Ishikawa (cell line): ENCODE measurements around the gene DCAF4.

Experiments used
- CEBPB ChIP-seq: IDR thresholded peaks from 2 replicates; pipeline ENCODE4 v1.6.1; 2012
- EGR1 ChIP-seq: IDR thresholded peaks from 2 replicates; pipeline ENCODE4 v1.6.1; 2012
- FOXM1 ChIP-seq: IDR thresholded peaks from 2 replicates; pipeline ENCODE4 v1.6.1; 2012; ENCODE audit warnings: low read depth, borderline replicate concordance
- MAX ChIP-seq: IDR thresholded peaks from 2 replicates; pipeline ENCODE4 v1.6.1; 2012
- REST ChIP-seq: IDR thresholded peaks from 2 replicates; pipeline ENCODE4 v1.6.1; 2012; ENCODE audit warnings: low read depth, mild to moderate bottlenecking
- TAF1 ChIP-seq: IDR thresholded peaks from 2 replicates; pipeline ENCODE4 v1.6.1; 2012; ENCODE audit warnings: low read depth, mild to moderate bottlenecking
- YY1 ChIP-seq: IDR thresholded peaks from 2 replicates; pipeline ENCODE4 v1.6.1; 2012; ENCODE audit warnings: low read depth

- TF ChIP-seq FOXM1 (no peak), TAF1 (no peak), REST (no peak), CEBPB (no peak), MAX (0 out of 2 replicates have a peak, but pooled peaks have one; percentile 27), EGR1 (no peak), YY1 (no peak)
Observed at GRCh38 chr14:72961579-72962335, 35.5 kb downstream of the DCAF4 start.
